Panc1 (cell line): ENCODE results near the gene FCHSD2.

Source experiments
- CTCF ChIP-seq: fragments of 450-650 bp; IDR thresholded peaks from 2 replicates; pipeline ENCODE4 v1.5.1; 2017; ENCODE audit warnings: mild to moderate bottlenecking
- POLR2AphosphoS5 ChIP-seq: IDR thresholded peaks from 2 replicates; pipeline ENCODE4 v1.6.1; 2012; ENCODE audit warnings: mild to moderate bottlenecking, low read depth, low read length, moderate library complexity
- SIN3A ChIP-seq: IDR thresholded peaks from 2 replicates; pipeline ENCODE4 v1.6.1; 2012; ENCODE audit warnings: low read depth, mild to moderate bottlenecking, low read length, moderate library complexity, borderline replicate concordance; ENCODE audit not compliant: insufficient read depth

GRCh38 chr11:72823105-72823804 is 318.9 kb downstream of the FCHSD2 start:
- no peak for TF ChIP-seq SIN3A
- TF ChIP-seq CTCF = no peak
- no peak for TF ChIP-seq POLR2AphosphoS5
